NOMO-1 treated with DMSO at 0.1 percent for 48 hours (cell line): ENCODE measurements around the gene HMX3.

Experiments used
- DNase-seq: peaks from one replicate; lab custom pipeline; 2025; ENCODE audit not compliant: unreplicated experiment; lab: John Stamatoyannopoulos, UW

The HMX3 gene

DNA sequence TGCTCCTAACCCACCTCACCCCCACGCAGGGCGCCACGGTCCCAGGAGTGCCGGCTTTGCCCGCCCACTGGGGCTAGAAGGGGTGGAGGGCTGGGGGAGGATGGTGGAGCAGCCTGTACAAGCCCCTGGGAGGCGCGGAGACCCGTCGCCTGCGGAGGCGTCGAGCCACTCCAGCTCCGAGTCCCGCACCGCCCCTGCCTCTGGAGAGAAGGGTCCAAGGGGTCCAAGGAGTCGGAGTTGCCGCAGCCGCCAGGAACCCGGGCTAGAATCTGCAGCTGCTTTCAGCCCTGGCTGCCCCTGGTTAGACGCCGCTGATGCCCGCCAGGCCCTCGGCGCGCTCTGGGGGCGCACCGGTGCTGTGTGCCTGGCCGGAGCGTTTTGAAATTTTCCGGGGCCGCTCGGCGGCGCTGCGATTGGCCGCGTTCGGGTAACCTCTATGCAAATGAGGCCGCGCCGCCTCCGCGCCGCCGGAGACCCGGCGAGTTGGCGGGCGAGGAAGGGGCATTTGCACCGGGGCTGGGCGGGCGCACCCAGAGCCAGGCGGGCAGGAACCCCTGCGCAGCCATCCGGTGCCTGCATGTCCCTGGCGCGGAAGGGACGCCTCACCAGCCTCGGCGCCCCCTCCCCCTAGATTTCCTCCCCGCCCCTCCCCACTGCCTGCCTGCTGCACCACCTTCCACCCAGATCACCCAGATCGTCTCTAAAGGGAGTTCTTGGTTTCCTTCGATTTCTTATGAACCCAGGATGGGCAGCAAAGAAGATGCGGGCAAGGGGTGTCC lies 12.1 kb downstream of the HMX3 start, which contains the start of gene HMX2:
TSS of gene HMX2 (plus strand) at position 502 of the 779 bp plus-strand sequence. CDS start at position 745, 243 bp downstream.
- no peak for DNase-seq

DNA sequence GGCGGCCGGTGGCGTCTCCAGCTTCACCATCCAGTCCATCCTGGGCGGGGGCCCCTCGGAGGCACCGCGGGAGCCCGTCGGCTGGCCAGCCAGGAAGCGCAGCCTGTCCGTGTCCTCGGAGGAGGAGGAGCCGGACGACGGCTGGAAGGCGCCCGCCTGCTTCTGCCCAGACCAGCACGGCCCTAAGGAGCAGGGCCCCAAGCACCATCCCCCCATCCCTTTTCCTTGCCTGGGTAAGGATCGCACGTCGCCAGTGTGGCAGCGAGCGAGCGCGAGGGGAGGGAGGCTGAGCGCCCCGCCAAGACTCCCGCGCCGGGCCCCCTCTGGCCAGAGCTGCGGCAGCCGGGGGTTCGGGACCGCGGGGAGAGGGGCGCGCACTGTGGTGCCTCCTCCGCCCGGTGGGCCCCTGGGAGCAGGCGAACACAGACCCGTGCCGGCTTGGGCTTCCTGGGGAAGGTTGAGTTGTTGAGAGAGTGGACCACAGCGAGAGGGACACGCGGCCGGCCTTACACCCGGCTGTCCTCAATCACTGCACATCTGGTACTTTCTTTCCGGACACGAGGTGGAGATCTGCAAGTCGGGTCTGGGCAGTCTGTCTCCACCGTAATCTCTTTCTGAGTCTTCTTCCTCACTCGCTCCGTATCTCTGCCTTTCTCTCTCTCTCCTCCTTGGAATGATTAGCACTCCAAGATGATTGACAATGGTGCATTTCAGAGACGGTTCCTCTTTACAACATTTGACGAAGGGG lies 12.8 kb downstream of the HMX3 start:
- peak; percentile 17 for DNase-seq

DNA sequence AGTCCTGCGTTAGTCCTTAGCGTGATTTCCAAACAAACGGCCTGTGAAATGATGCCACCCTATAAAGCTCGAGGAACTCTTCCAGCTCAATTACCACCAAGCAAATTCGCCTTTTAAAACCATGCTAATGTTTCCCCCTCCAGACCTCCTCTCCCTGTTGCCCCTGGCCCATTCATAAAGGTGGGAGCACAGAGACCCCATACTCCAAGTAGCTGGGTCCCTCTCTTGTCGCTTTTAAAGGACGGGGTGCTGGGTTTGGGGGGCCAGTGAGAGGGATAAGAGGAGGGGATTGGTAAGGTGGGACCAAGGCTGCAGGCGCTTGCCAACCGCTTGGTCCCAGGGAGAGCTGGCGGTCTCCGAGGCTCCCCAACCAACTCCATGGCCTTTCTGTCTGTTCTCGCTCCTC lies 13.4 kb downstream of the HMX3 start:
- DNase-seq = no peak

DNA sequence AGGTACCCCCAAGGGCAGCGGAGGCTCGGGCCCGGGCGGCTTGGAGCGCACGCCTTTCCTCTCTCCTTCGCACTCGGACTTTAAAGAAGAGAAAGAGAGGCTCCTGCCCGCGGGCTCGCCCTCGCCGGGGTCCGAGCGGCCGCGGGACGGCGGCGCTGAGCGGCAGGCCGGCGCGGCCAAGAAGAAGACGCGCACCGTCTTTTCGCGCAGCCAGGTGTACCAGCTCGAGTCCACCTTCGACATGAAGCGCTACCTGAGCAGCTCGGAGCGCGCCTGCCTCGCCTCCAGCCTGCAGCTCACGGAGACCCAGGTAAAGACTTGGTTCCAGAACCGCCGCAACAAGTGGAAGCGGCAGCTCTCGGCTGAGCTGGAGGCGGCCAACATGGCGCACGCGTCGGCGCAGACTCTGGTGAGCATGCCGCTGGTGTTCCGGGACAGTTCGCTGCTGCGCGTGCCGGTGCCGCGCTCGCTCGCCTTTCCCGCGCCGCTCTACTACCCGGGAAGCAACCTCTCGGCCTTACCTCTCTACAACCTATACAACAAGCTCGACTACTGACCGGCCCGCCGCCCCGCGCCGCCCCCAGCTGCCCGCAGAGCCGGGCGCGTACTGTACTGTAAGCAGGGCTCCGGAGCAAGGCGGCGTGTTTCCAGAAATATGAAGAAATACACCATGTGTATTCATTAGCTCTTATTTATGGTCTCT lies 13.9 kb downstream of the HMX3 start:
- DNase-seq = peak; percentile 24

DNA sequence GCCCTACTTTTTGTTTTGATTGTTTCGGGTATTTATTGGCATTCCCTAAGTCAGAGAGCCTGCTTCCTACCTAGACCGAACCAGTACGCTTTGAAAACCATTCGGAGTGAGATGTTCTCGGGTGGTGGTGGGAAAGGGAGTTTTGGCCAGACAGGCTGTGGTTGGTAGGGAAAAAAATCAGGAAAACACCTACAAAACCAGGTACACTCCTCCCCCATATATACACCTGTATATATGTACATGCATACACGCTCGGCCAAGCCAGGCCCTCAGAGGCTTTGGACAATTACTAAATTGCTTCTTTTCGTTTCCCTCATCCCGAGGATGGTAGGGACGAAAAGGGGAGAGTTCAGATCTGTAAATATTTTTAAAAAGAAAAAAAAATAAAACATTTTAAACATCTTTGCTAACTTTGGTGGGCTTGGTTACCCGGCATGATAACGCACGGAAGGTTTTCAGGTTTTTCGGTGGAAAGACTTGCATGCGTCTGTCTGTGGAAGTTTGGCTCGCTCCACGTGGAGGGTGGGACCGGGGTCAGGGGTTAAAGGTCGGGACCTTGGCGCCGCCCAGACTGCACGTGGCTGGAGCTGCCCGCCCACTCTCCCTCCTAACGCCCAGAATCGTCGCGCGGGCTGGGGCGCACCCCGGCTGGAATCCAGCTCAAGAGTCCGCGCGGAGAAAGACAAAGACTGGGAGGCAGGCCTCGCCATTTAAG lies 14.7 kb downstream of the HMX3 start:
- no peak for DNase-seq

DNA sequence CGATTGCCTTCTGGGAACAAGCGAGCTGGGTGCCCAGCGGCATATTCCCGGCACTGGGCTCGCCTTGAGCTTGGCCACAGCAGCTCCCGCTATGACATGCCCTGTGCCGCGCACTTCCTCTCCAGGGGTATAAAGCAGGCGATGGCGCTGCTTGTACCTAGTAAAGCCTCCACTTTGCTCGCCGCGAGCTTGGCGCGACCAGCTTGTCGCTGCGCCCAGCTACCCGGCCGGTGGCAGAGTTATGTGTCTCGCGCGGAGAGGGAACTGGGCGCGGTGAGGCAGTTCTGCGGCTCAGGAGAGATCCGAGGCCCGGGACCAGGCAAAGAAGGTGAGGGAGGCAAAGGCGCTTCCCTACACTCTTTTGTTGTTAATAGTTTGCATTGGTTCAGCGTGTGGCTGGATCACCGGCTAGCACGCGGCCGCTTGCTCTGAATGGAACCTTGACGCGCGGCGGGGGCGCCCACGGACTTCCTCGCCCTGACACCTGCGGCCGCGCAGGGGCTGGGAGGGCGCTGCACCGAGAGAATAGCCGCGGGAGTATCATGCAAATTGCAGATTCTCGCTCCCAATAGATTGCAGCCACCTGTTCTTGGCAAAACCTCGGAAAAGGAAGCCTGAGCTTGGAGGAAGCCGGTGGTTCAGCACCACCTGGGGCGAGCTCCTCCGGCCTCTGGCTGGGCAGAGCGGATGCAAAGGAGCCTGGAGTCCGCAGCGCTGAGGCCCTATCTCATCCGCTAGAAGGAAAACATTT lies 15.4 kb downstream of the HMX3 start:
- peak; percentile 38 for DNase-seq

DNA sequence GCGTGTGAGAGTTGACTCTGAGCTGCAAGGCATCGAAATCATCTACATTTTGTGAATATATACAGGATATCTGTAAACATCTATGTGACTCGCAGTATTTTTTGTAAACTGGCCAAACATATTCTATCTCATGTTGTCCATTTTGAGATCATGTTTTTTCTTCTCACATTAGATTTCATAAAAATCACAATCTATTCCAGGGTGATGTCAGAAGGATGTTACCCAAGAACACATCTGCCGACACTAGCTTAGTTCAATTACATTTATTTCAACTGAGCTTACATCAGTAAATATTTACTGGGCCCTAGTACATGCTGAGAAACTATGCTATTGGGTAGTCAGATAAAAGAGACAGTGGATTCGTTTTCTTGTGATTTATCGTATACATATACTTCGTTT lies 16.0 kb downstream of the HMX3 start:
- no peak for DNase-seq

DNA sequence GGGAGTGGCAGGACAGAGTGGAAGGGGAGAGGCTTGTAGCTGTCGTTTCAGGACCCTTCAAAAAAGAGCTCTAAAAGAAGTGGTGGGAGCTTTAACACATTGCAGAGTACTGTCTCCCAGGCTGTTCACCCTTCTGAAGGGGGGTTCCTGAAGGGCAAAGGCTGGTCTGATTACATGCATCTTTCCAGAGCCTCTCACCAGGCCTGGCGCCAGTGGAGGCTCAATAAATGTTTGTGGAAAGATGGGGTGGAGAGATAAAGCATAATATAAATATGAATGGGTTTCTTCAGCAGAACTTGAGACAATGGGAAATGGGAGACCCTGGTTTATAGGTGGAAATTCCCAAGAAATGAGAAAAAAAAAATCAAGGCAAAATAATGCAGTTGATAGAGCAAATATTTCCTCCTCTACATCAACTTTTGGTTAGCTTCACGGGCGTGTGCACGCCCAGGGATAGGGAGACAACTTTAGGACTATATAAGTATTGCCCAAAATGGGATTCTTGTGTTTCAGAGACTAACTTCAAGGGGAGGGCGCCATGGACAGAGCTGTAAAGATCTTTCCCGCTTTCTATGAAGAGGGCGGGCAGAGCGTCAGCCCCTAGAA lies 17.8 kb downstream of the HMX3 start:
- no peak for DNase-seq

DNA sequence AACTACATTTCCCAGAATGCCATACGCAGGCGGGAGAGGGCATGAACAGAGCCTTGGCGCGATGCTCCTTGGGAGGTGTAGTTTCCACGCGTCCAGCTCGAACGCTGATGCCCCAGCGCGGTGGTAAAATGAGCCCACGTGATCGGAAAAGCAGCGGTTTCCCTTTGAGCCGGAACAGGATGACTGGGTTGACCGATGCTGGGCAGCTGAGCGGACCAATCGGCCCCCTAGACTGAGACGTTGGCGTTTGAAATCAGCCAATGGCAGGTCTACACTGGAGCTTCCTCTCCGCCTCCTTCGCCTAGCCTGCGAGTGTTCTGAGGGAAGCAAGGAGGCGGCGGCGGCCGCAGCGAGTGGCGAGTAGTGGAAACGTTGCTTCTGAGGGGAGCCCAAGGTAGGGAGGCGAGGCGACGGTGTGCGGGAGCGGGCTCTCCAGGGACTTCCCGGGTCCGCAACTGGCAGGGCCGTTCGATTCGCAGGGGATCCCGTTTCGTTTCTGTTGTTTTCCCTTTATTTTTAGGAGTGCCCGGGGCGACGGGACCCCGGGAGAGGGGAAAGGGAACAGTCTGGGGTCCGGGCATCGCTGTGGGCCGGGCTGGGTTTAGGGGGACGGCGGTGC lies 18.4 kb downstream of the HMX3 start, which contains the start of gene BUB3:
TSS of gene BUB3 (plus strand) at position 311 of the 619 bp plus-strand sequence. CDS start 516 bp downstream, outside the sequence.
- peak; percentile 99 for DNase-seq

DNA sequence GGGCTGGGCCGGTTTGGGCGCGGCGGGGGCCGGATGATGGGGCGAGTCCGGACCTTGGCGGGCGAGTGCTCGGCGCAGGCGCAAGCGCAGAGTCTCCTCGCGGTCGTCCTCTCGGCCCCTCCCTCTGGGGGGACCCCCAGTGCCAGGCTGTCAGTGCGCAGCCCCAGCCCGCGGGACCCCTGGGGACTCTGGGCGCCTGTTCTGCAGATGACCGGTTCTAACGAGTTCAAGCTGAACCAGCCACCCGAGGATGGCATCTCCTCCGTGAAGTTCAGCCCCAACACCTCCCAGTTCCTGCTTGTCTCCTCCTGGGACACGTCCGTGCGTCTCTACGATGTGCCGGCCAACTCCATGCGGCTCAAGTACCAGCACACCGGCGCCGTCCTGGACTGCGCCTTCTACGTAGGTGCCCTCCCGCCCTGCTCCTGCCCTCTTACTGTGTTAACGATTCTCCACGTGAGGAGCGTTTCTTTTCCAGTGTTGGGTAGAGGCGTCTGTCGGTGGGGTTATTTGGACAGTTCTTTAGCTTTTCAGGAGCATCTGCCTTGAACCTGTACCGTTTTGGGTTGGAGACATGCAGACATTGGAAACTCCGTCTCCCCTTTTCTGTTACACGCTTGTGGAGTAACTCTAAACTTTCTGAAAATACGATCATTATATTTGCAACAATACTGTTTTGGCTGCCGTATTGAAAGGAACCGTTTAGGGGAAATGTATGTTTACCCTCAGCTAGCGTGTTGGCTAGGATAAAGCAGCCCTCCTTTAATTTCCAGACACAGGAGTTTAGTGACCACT lies 19.1 kb downstream of the HMX3 start:
- no peak for DNase-seq

DNA sequence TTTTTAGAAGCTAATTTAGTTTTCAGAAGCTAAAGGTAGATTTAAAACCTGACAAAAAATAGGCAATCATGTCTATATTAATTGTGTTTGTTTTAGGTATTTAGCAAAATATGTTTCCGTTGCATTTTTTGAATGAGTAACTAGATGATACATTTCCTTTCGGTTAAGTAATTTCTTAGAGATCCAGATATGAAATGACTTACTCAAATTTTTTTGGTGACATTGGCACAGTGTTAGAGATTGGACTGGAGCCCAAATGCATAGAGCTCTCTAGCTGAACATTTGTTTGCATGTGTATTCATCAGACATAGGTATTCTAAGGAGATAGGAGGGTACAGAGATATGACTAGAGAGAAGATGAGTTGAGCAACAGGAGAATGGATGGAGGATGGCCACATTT lies 20.3 kb downstream of the HMX3 start:
- DNase-seq = no peak

DNA sequence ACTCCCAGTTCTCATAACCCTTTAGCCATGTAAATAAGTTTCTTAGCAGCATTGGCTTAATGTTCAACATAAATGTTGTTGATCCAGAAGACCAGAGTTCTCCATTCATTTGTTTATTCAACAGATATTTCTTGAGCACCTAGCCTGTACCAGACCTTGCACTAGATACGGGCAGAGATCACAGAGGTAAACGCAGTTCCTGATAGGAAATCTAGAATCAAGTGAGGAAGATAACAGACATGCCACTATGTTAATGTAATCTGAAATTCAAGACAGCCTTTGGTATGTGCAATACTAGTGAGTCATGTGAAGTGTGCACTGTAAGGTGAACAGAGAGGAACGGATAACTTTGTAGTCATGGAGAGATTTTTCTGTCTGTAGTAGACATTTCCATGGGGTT lies 21.4 kb downstream of the HMX3 start:
- DNase-seq = no peak

DNA sequence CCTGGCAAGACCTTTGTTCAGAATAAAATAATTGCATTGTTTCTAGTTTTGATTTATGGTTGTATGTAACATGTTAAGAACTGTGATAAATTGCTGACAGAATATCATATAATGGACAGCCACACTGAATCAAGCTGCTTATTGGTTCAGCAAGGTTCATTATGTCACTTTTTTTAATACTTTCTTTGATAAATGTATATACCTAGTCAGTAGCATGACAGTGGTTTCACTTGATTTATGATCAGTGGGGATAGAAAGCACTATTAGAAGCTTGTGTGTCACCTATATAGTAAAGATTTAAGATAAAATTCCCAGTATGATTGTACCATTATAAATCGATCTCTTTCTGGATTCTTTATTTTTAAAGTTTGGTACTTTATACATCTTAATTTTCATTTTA lies 22.9 kb downstream of the HMX3 start:
- no peak for DNase-seq

DNA sequence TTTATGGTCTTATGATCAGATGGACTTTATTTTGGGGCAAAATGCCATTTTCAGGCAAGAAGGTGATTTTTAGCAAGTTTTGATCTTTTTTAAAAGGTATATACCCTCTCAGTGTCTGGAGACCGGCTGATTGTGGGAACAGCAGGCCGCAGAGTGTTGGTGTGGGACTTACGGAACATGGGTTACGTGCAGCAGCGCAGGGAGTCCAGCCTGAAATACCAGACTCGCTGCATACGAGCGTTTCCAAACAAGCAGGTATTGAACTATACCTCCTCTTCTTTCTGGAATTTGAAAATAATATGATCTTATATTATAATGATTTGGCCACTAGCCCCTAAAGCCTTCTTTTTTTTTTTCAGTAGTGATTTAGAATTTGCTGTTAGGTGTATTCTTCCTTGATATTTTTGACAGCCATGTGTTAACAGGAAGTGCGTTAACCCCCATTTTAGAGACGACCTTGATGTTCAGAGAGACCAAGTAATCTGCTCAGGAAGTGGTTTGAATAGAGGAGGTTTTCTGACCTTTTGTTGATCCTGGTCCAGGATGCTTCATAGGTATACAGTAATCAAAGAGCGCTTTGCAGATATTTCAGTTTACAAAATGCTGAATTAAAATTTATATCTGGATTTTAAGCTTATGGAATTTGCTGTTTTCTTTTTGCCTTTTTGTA lies 24.7 kb downstream of the HMX3 start:
- no peak for DNase-seq

DNA sequence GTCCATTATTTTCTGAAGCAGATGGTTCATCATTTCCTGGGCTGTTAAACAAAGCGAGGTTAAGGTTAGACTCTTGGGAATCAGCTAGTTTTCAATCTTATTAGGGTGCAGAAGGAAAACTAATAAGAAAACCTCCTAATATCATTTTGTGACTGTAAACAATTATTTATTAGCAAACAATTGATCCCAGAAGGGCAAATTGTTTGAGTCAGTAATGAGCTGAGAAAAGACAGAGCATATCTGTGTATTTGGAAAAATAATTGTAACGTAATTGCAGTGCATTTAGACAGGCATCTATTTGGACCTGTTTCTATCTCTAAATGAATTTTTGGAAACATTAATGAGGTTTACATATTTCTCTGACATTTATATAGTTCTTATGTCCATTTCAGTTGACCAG lies 28.5 kb downstream of the HMX3 start:
- no peak for DNase-seq

DNA sequence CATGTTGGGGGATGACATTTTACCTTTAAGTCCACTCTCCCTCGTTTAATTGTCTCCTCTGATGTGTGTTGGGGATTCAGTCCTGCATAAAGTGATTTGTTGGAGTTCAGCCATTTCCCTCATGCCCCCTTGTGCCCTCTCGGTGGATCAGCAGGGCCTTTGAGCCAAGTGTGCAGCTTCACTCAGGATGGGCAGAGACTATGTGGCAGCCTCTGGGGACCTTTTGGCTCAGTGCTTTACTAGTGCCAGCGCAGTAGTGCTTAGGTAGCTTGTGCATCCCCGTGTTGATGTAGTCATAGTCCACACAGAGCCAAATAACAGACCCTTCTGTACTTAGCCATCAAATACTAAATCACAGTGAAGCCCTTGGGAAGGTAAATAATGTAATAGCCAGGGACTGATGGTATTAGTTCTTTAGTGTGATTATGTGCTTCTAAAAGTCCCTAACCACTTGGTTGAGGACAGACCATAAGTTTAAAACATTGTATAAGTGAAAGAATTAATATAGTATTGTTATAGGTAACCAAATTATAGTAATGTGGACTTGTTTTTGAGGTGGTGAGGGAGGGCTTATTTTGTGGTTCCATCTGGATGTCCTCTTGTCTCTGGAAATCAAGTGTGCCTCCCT lies 29.8 kb downstream of the HMX3 start:
- DNase-seq = no peak

DNA sequence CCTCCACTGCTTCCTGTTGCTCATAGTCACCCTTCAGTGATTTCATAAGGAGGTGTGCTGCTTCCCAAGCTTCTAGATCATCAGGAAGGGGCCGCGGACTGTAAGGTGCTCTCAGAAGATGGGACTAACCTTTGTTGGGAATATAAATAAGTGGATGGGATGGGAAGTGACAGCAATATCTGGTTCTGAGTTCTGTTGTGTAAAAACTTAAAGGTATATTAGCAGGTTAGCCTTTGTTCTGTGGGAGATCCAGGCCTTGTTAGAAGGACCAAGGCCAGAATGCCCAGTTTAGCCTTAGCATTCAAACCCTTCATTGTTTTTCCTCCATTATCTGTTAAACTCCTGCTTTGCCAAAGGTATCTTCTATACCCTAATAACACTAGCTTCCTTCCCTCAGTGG lies 30.8 kb downstream of the HMX3 start:
- no peak for DNase-seq

DNA sequence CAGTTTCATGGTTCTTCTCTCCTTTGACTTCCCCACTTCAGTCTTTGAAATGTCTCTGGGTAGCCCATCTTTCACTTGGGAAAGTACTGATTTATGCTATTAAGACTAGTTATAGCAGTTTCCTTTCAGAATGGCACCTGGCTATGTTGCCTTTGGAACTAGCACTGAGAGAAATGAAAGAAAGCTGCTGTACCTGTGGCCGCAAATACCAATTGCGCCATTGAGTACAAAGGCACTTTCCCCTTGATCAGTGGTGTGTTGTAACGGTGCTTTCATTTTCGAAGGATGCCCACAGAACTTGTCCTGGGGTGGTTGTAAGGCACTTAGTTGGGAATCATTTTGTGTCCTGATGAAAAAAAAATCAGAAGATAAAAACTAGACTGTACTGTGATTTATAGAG lies 35.2 kb downstream of the HMX3 start:
- no peak for DNase-seq
